ENCODE data around the gene TRIM75.
"Not testable (repeated sequence)": the region's sequence is repeated elsewhere in the genome, so short reads cannot be mapped to it uniquely, and the experiment has no call there.

Gene TRIM75

GRCh38 chr4:165079476-165079875 lies 25.8 kb downstream of the TRIM75 start:
- H3K27ac ChIP-seq: peak overlapping the region; percentile 90
- TF ChIP-seq CTCF (IDR thresholded peaks at IDR 0.05): no peak
- TF ChIP-seq ZFX (IDR thresholded peaks at IDR 0.05; ENCODE audit: borderline replicate concordance): no peak

GRCh38 chr4:165084787-165085186 lies 31.1 kb downstream of the TRIM75 start:
- not testable (repeated sequence) for H3K27ac ChIP-seq

- H3K27ac ChIP-seq: no peak overlapping the region
- TF ChIP-seq ZFX (IDR thresholded peaks at IDR 0.05; ENCODE audit: borderline replicate concordance): no peak
- TF ChIP-seq CTCF (IDR thresholded peaks at IDR 0.05): no peak
Measured at GRCh38 chr4:165085946-165086345, 32.3 kb downstream of the TRIM75 start.

GRCh38 chr4:165088366-165088765 lies 34.7 kb downstream of the TRIM75 start:
- no peak overlapping the region for H3K27ac ChIP-seq
- TF ChIP-seq CTCF (IDR thresholded peaks at IDR 0.05) (no peak), ZFX (IDR thresholded peaks at IDR 0.05; ENCODE audit: borderline replicate concordance) (no peak)

- H3K27ac ChIP-seq: not testable (repeated sequence)
Measured at GRCh38 chr4:165092187-165092586, 38.5 kb downstream of the TRIM75 start.

GRCh38 chr4:165094873-165095272 lies 41.2 kb downstream of the TRIM75 start:
- no peak overlapping the region for H3K27ac ChIP-seq
- no peak for TF ChIP-seq ZFX (IDR thresholded peaks at IDR 0.05; ENCODE audit: borderline replicate concordance)
- TF ChIP-seq CTCF (IDR thresholded peaks at IDR 0.05): no peak

- TF ChIP-seq CTCF (IDR thresholded peaks at IDR 0.05) (no peak), ZFX (IDR thresholded peaks at IDR 0.05; ENCODE audit: borderline replicate concordance) (no peak)
- H3K27ac ChIP-seq: no peak overlapping the region
Measured at GRCh38 chr4:165095291-165095690, 41.6 kb downstream of the TRIM75 start.

- TF ChIP-seq CTCF (IDR thresholded peaks at IDR 0.05) (peak; percentile 50), ZFX (IDR thresholded peaks at IDR 0.05; ENCODE audit: borderline replicate concordance) (no peak)
- no peak overlapping the region for H3K27ac ChIP-seq
Measured at GRCh38 chr4:165096776-165097175, 43.1 kb downstream of the TRIM75 start.
